Muscle layer of duodenum (tissue), 2 donors: ENCODE measurements around the gene DNAJC8.

Source experiments
- H3K27ac ChIP-seq: one replicate; pipeline ENCODE4 v1.7.0; 2013; ENCODE audit warnings: mild to moderate bottlenecking, low read length
- H3K27me3 ChIP-seq: one replicate; pipeline ENCODE4 v1.7.0; 2013; ENCODE audit warnings: low read depth, mild to moderate bottlenecking, control low read depth, low read length
- H3K36me3 ChIP-seq, 2 donors: one replicate each; pipeline ENCODE4 v1.7.0; 2013; ENCODE audit warnings: low read length in 2 of 2, control low read depth in 1 of 2, mild to moderate bottlenecking in 1 of 2; ENCODE audit not compliant: insufficient read depth in 2 of 2, control insufficient read depth in 1 of 2
- H3K4me1 ChIP-seq, 2 donors: one replicate each; pipeline ENCODE4 v1.7.0; 2013; ENCODE audit warnings: low read length in 2 of 2, mild to moderate bottlenecking in 2 of 2, control low read depth in 1 of 2, moderate library complexity in 1 of 2; ENCODE audit not compliant: insufficient read depth in 2 of 2, control insufficient read depth in 1 of 2
- H3K4me3 ChIP-seq, 2 donors: one replicate each; pipeline ENCODE4 v1.7.0; 2013; ENCODE audit warnings: low read length in 2 of 2, low read depth in 1 of 2, mild to moderate bottlenecking in 1 of 2
- H3K9me3 ChIP-seq, 2 donors: one replicate each; pipeline ENCODE4 v1.7.0; 2013; ENCODE audit warnings: low read length in 2 of 2, control low read depth in 1 of 2, mild to moderate bottlenecking in 1 of 2; ENCODE audit not compliant: control insufficient read depth in 1 of 2
- donor health status: healthy.

DNAJC8 gene

DNA sequence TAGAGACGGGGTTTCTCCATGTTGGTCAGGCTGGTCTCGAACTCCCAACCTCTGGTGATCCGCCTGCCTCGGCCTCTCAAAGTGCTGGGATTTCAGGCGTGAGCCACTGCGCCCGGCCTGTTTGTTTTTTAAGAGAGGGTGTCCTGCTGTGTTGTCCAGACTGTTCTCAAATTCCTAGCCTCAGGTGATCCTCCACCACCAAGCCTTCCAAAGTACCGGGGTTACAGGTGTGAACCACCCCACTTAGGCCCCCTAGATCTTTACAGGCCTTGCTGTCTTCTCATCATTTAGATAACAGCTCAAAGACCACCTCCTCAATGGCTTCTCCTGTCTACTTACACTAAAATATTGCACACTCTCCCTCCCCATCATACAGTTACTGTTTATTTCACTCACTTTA lies 32.7 kb upstream of the DNAJC8 start:
- Histone ChIP-seq H3K9me3 (no peaks in the 10 kb centered on the region), H3K36me3 (peaks cover 0 to 2% of the 10 kb centered on the region in 2 donors), H3K27ac (no peak overlapping the region), H3K4me3 (no peak overlapping the region), H3K27me3 (no peaks in the 10 kb centered on the region), H3K4me1 (peaks cover 14 to 16% of the 10 kb centered on the region in 2 donors)

DNA sequence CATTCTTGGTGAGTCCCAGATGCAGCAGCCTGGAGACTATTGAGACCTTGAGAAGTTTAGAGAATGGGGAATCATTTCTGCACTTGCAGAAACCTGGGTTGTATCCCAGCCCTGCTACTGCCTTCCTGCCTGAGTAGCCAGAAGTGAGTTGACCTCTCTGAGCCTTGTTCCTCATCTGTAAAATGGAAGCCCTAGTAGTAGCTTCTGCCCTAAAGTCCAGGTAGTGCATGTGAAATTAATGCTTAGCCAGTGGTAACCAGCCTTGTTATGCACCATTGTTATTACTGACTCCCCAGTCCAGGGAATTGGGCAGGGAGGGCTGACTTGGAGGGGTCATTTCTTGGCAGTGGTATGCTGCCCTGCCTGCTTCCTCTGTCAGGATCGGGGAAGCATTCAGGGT lies 32.1 kb upstream of the DNAJC8 start:
- Histone ChIP-seq H3K27me3 (no peaks in the 10 kb centered on the region), H3K4me3 (no peak overlapping the region), H3K36me3 (no peaks in the 10 kb centered on the region), H3K4me1 (peaks cover 14 to 16% of the 10 kb centered on the region in 2 donors), H3K27ac (no peak overlapping the region), H3K9me3 (no peaks in the 10 kb centered on the region)

DNA sequence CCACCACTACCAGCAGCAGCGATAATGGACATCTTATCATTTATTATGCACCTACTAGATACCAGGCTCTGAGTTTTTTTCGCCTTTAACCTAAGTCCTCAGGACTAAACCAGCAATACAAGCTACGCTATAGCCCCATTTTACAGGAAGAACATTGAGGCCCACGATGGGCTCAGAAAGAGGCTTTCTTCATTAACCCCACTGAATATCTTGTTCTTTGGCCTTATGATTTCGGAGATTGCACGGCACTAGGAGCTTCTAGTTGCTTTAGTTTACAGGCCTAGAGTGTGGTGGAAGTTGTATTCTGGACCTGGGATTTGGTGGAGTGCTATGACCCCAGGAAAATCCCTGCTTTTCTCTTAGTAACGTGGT lies 28.0 kb upstream of the DNAJC8 start:
- no peaks in the 10 kb centered on the region for H3K9me3 ChIP-seq
- H3K27me3 ChIP-seq: no peaks in the 10 kb centered on the region
- H3K4me3 ChIP-seq: peak overlapping the region; percentile 68 to 96
- H3K4me1 ChIP-seq: peaks cover 14 to 20% of the 10 kb centered on the region in 2 donors
- peaks cover 0 to 5% of the 10 kb centered on the region in 2 donors for H3K36me3 ChIP-seq
- no peak overlapping the region for H3K27ac ChIP-seq

DNA sequence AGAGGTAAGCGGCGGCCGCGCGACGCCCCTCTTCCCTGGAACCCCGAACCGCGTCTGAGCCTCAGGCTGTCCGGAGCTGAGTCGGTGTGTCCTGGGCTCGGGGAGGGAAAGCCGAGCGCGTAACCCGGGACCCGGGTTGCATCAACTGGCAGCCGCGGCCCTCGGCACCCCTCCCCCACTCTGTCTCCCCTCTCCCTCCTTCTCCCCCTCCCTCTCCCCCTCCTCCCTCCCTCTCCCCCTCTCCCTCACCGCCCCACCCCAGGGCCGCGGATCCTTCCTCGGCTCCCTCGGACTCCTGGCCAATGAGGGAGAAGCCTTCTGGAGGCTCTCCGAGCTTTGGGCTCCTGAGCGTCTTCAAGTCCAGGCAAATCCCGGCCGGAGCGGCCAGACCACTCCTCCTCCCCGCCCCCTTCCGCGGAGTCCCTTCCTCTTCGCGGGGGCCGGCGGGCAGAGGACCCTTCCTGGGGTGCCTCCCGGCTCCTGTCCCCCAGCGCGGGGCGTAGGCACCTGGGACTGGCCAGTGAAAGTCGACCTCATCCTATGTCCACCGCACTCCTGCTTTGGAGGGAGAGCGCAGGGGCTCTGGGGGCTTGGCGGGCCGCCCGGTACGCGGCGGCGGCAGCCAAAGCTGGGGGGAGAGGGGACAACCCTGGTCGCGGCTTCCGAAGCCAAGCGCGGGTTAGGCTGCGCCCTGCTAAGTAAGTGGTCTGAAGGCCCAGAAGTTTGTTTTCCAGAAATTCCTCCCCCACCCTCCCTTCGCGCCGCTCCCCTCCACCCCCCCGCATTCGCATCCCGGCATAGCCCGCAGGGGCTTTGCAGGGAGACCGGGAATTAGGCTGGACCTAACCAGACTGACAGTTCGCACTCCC lies 27.3 kb upstream of the DNAJC8 start:
- peak overlapping the region; percentile 39 for H3K27ac ChIP-seq
- peaks cover 14 to 20% of the 10 kb centered on the region in 2 donors for H3K4me1 ChIP-seq
- H3K4me3 ChIP-seq: peak overlapping the region; percentile 68 to 96

DNA sequence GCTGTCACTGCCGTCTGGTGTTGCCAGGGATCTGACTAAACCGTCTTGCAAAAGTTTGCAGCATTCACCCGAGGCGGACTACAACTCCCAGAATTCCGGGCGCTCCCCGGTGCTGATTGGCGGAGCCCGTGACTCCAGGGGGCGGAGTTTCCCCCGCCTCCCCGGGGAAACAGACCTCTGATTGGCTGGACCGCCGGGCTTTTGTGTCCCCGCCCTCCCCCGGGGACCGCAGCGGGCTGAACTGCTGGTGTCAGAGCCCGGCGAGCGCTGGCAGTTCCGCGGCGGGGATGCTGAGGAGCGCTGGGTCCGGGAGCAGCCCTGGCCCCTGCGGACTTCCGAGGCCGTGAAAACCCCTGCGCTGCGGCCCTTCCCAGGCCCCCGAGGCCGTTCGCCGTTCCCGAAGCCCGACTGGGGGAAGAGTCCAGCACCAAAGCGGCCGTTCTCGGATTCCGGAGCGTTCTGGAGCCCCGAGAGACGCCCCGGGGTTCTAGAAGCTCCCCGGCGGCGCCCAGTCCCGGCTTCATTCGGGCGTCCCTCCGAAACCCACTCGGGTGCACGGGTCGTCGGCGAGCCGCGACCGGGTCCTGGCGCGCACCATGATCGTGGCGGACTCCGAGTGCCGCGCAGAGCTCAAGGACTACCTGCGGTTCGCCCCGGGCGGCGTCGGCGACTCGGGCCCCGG lies 26.6 kb upstream of the DNAJC8 start, which contains the start of gene SESN2:
SESN2 (plus strand) TSS at position 267 of the 682 bp plus-strand sequence; CDS start at position 597, 330 bp downstream.
- Histone ChIP-seq H3K4me3 (peak within 1 kb of the TSS; percentile 68 to 96), H3K27me3 (no peaks in the 10 kb centered on the region), H3K27ac (peak within 1 kb of the TSS; percentile 60), H3K4me1 (peaks cover 14 to 20% of the 10 kb centered on the region in 2 donors), H3K36me3 (peaks cover 0 to 5% of the 10 kb centered on the region in 2 donors), H3K9me3 (no peaks in the 10 kb centered on the region)

More for the DNA sequence above, 27.3 kb upstream of the DNAJC8 start:
- H3K36me3 ChIP-seq: peaks cover 0 to 5% of the 10 kb centered on the region in 2 donors
- no peaks in the 10 kb centered on the region for H3K27me3 ChIP-seq
- H3K9me3 ChIP-seq: no peaks in the 10 kb centered on the region

DNA sequence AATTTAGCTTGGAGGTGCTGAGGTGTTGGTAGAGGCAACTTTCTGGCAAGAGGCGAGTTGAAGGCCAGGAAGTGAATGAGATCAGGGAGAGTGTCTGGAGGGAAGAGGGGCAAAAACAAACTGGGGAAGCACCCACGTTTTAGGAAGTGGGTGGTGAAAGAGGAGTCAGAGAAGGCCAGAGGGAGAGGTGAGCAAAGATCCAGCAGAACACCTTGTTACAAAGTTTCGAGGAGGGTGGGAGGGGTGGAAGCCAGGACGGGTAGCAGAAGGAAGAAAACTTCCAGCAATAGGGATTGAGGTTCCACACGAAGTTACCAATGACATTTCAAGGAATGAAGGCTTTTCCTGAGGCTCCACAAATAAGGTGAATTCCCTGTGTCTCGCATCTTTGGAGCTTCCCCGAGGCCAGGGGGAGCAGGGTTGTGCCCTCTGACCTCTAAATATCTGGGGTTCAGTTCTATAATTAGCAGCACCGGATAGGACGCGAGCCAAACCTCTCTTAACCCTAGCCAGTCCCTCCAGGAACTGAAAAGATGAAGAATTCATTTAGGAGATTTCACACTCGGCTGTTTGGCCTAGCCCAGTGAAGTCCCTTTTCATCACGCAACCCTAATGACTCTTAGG lies 25.9 kb upstream of the DNAJC8 start:
- H3K4me3 ChIP-seq: peak overlapping the region; percentile 62 to 96
- H3K27ac ChIP-seq: peak overlapping the region; percentile 60
- H3K9me3 ChIP-seq: no peaks in the 10 kb centered on the region
- no peaks in the 10 kb centered on the region for H3K27me3 ChIP-seq
- H3K36me3 ChIP-seq: peaks cover 0 to 5% of the 10 kb centered on the region in 2 donors
- H3K4me1 ChIP-seq: peaks cover 14 to 20% of the 10 kb centered on the region in 2 donors

DNA sequence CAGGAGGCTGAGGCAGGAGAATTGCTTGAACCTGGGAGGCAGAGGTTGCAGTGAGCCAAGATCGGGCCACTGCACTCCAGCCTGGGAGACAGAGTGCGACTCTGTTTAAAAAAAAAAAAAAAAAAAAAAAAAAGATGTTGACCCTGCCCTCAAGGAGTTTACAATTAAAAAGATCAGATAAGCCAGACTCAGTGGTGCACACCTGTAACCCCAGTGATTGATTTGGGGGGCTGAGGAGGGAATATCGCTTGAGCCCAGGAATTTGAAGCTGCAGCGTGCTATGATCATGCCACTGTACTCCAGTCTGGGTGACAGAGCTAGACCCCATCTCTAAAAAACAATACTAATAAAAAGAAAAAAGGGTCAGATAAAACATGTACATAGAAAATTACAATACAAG lies 24.9 kb upstream of the DNAJC8 start:
- peaks cover 0 to 5% of the 10 kb centered on the region in 2 donors for H3K36me3 ChIP-seq
- H3K9me3 ChIP-seq: no peaks in the 10 kb centered on the region
- no peak overlapping the region for H3K27ac ChIP-seq
- no peaks in the 10 kb centered on the region for H3K27me3 ChIP-seq
- peaks cover 8 to 20% of the 10 kb centered on the region in 2 donors for H3K4me1 ChIP-seq
- no peak overlapping the region for H3K4me3 ChIP-seq

DNA sequence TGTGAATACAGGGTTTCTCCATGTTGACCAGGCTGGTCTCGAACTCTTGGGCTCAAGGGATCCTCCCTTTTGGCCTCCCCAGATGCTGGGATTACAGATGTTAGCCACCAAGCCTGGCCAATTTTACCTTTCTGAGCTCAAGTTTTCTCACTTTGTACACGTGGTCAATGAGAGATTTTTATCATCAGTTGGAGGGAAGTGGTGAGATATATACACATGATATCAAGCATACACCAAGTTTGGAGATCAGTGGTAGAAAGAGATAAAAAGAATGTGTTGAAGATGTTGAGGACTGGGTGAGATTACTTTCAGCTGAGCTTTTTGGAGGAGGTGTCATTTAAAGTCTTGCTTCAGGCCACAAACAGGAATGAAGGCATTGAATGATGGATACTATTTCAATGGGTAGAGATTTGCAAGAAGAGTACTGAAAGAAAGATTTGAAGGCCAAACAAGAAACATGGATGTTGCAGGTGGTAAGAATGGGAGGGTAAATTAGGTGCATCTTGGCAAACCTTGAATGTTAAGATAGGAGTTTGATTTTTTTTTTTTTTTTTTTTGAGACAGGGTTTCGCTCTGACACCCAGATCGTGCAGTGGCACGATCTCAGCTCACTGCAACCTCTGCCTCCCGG lies 23.5 kb upstream of the DNAJC8 start:
- Histone ChIP-seq H3K4me3 (no peak overlapping the region), H3K36me3 (peaks cover 0 to 5% of the 10 kb centered on the region in 2 donors), H3K9me3 (no peaks in the 10 kb centered on the region), H3K27ac (no peak overlapping the region), H3K4me1 (peaks cover 6 to 15% of the 10 kb centered on the region in 2 donors), H3K27me3 (no peaks in the 10 kb centered on the region)

DNA sequence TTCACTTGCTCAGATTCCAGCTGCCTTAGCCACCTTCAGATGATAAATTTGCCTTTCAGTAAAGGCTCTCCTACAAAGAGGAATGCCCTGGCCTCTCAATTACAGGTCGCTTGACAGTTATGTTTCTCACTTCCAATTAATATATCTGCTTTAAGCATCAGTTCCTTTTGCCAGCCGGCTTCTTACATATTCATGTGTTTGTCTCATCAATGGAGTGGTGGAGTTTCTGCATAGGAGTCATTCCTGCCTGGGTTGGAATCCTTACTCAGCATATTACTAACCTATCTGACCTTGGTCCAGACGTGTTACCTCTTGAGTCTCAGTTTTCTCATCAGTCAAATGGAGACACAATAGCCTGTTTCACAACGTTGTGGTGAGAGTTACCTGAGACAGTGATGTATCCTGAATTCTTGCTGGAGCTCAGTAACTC lies 17.1 kb upstream of the DNAJC8 start:
- Histone ChIP-seq H3K27me3 (no peaks in the 10 kb centered on the region), H3K27ac (no peak overlapping the region), H3K9me3 (no peaks in the 10 kb centered on the region), H3K36me3 (no peaks in the 10 kb centered on the region), H3K4me1 (peaks cover 22 to 24% of the 10 kb centered on the region in 2 donors), H3K4me3 (no peak overlapping the region)

DNA sequence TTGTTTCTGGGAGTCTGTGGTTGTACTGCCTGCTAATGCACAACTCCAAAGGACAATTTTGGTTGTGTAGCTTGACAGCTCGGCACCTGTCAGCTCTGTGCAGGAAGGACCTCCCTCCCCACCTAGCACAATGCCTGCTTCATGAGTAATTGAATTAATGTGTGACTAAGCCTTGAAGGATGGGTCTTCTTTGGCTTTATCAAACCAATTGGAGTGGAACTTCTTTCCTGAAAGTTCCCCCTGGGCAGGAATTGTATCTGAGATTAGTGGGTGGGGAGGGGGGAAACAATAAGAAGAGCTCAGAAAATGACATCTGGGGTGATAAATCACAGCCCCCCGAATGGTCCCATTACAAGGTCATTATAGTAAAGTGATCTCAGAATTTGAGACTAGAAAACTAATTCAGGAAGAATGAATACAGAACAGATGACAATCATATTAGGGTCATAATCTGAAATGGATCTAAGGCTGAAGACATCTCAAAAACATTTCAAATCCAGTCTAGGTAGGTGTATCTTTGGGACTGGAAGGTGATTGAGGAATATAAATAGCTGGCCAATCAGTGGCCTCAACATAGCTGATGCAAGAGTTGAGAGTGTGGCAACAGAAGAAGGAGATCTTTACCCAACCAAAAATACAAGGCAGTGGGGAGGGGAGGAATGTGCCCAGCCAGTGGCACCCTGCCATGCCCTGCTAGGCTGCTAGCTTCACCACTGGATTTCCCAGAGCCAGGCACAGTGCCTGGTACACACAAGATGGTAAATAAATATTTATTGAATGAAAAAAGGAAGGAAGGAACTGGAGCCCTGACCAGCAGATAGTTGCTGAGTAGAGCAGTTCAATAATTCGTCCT lies 16.4 kb upstream of the DNAJC8 start:
- no peaks in the 10 kb centered on the region for H3K36me3 ChIP-seq
- peaks cover 22 to 28% of the 10 kb centered on the region in 2 donors for H3K4me1 ChIP-seq
- peak overlapping the region; percentile 30 to 56 for H3K4me3 ChIP-seq
- peak overlapping the region; percentile 88 for H3K27ac ChIP-seq
- no peaks in the 10 kb centered on the region for H3K9me3 ChIP-seq
- H3K27me3 ChIP-seq: no peaks in the 10 kb centered on the region
